GM12878 (cell line): ENCODE measurements around the gene MKNK1. TPM values are rescaled to one million over a fixed set of nuclear protein-coding genes. Genes with fewer than 3 reads are reported as not detected.

Experiments used
- ATAC-seq: fragments of 200-7000 bp; cut with Tn5 transposase; 3 replicates; pipeline ENCODE4 v1.9.1; 2020; ENCODE audit warnings: mild to moderate bottlenecking, moderate library complexity
- BruUV-seq: library from RNA; stranded (reverse); fragments of 400-500 nt; replicated peaks from 2 replicates; lab custom pipeline; 2021; lab: Mats Ljungman, UMichigan
- CTCF ChIA-PET: fragments of 300-600 bp; sonication (Branson Sonifier 250); formaldehyde crosslinking; extraction: SDS; loops from one replicate; lab custom pipeline; 2021; ENCODE audit warnings: inconsistent platforms; lab: Yijun Ruan, JAX
- POLR2A ChIA-PET: fragments of 350-600 bp; formaldehyde crosslinking; extraction: SDS; loops from one replicate; lab custom pipeline; 2021; ENCODE audit warnings: inconsistent platforms; lab: Charles Lee
- RAD21 ChIA-PET: fragments of 300-600 bp; sonication (Branson Sonifier 250); formaldehyde crosslinking; loops from one replicate; lab custom pipeline; 2023; ENCODE audit warnings: antibody characterized with exemption; ENCODE audit not compliant: unreplicated experiment; lab: Charles Lee
- SMC1A ChIA-PET: fragments of 300-600 bp; sonication (Branson Sonifier 250); formaldehyde crosslinking; loops from one replicate; lab custom pipeline; 2023; ENCODE audit not compliant: unreplicated experiment, uncharacterized antibody; lab: Charles Lee
- DNase-seq: peaks from one replicate; pipeline ENCODE4 v3.0.0-alpha.2; 2011; ENCODE audit warnings: low read depth, low spot score
- FAIRE-seq: peaks from 3 replicates; lab custom pipeline; 2011; peaks lifted over from hg19 to GRCh38; lab: Jason Lieb, UNC
- H2AFZ ChIP-seq: 2 replicates; pipeline ENCODE4 v1.6.0; 2011; ENCODE audit warnings: low read depth, low read length, control low read depth; ENCODE audit not compliant: control insufficient read depth
- H3K27ac ChIP-seq: 2 replicates; pipeline ENCODE4 v1.5.1; 2011; ENCODE audit warnings: control low read depth; ENCODE audit not compliant: control insufficient read depth, insufficient read depth
- H3K27me3 ChIP-seq, 2 experiments: replicated peaks in 1 of 2; 2 replicates each; pipeline versions ENCODE4 v1.6.0 to v1.6.1; 2011; ENCODE audit warnings: low read length in 1 of 2; ENCODE audit not compliant: control insufficient read depth in 2 of 2, insufficient read depth in 2 of 2
- H3K36me3 ChIP-seq, 2 experiments: 2 replicates each; pipeline ENCODE4 v1.5.1; 2011; ENCODE audit warnings: low read length in 1 of 2; ENCODE audit not compliant: control insufficient read depth in 2 of 2, insufficient read depth in 2 of 2
- H3K4me1 ChIP-seq: 2 replicates; pipeline ENCODE4 v1.6.1; 2011; ENCODE audit warnings: mild to moderate bottlenecking, low read length, moderate library complexity, mixed read lengths; ENCODE audit not compliant: control insufficient read depth, insufficient read depth
- H3K4me2 ChIP-seq: 2 replicates; pipeline ENCODE4 v1.6.0; 2011; ENCODE audit warnings: control low read depth; ENCODE audit not compliant: control insufficient read depth, insufficient read depth
- H3K4me3 ChIP-seq: fragments of 200-600 bp; sonication (generic); 2 replicates; pipeline ENCODE4 v1.5.1; 2016
- H3K79me2 ChIP-seq: 2 replicates; pipeline ENCODE4 v1.6.0; 2011; ENCODE audit warnings: low read length; ENCODE audit not compliant: control insufficient read depth, insufficient read depth
- H3K9ac ChIP-seq: 2 replicates; pipeline ENCODE4 v1.8.0; 2011; ENCODE audit warnings: low read length, control low read depth, mixed read lengths; ENCODE audit not compliant: control insufficient read depth, insufficient read depth
- H3K9me3 ChIP-seq: replicated peaks from 3 replicates; pipeline ENCODE4 v1.5.1; 2011; ENCODE audit warnings: mild to moderate bottlenecking, low read length; ENCODE audit not compliant: control insufficient read depth, insufficient read depth
- H4K20me1 ChIP-seq: 2 replicates; pipeline ENCODE4 v1.6.0; 2011; ENCODE audit not compliant: control insufficient read depth, insufficient read depth
- BCL11A ChIP-seq: IDR thresholded peaks from 2 replicates; pipeline ENCODE4 v1.6.1; 2011; ENCODE audit warnings: low read depth, low read length
- BRCA1 ChIP-seq: IDR thresholded peaks from 2 replicates; pipeline ENCODE4 v1.6.1; 2011; ENCODE audit warnings: low read depth, low read length, improper control_type of control experiment
- CHD1 ChIP-seq: IDR thresholded peaks from 2 replicates; pipeline ENCODE4 v1.6.1; 2012; ENCODE audit warnings: low read depth, low read length, improper control_type of control experiment
- EZH2 ChIP-seq: IDR thresholded peaks from 2 replicates; pipeline ENCODE4 v1.6.1; 2012; ENCODE audit warnings: low read depth, mild to moderate bottlenecking, control low read depth, inconsistent platforms, low read length, borderline replicate concordance; ENCODE audit not compliant: control insufficient read depth
- HDAC6 ChIP-seq: fragments of 200-600 bp; sonication (generic); IDR thresholded peaks from one replicate; pipeline ENCODE4 v1.8.0; 2017; ENCODE audit warnings: antibody characterized with exemption; ENCODE audit not compliant: unreplicated experiment
- NFXL1 ChIP-seq: fragments of 450-650 bp; IDR thresholded peaks from 2 replicates; pipeline ENCODE4 v1.6.1; 2017; ENCODE audit warnings: antibody characterized with exemption, mild to moderate bottlenecking, borderline replicate concordance
- PAX5 ChIP-seq: IDR thresholded peaks from 2 replicates; pipeline ENCODE4 v1.6.1; 2011; ENCODE audit warnings: low read depth, low read length, borderline replicate concordance
- TCF7 ChIP-seq: IDR thresholded peaks from 2 replicates; pipeline ENCODE4 v1.6.1; 2014; ENCODE audit warnings: antibody characterized with exemption, borderline replicate concordance
- ZBED1 ChIP-seq: IDR thresholded peaks from 2 replicates; pipeline ENCODE4 v1.6.1; 2016; ENCODE audit warnings: borderline replicate concordance
- whole genome bisulfite sequencing: methylation state at CpG from one replicate; pipeline ENCODE4 v1.1.6; 2016; ENCODE audit warnings: low lambda C conversion rate; ENCODE audit not compliant: insufficient replicate concordance, insufficient coverage; ENCODE audit errors: missing lambda C conversion rate; 5-methylcytosine and 5-hydroxymethylcytosine counted together
- in situ Hi-C: fragments of 300-500 bp; cut with MboI; formaldehyde crosslinking; loops from 9 replicates; pipeline ENCODE4 v1.14.3; 2018; ENCODE audit warnings: mixed read lengths
- intact Hi-C: fragments of 100-400 bp; cut with micrococcal nuclease; formaldehyde crosslinking; loops from one replicate; pipeline ENCODE4 v1.14.2; 2022; ENCODE audit not compliant: unreplicated experiment
- polyA plus RNA-seq, 11 experiments: library from polyadenylated mRNA; depleted of rRNA in 4 of 11; unstranded in 6 of 11; stranded (reverse) in 5 of 11; fragments of >200 nt; fragmentation: Nextera tagmentation in 4 of 11; fragmentation: Illumina TruSeq in 1 of 11; extraction: Ambion mirVana in 4 of 11; extraction: Trizol in 1 of 11; gene quantifications; 1 replicate in 1 of 11; 2 replicates in 10 of 11; pipeline versions ENCODE4 v1.2.1 to v1.2.3, GENCODE V29; 2011 to 2016; ENCODE audit warnings: inconsistent platforms in 2 of 11, missing spikeins in 2 of 11, low read depth in 1 of 11
- total RNA-seq, 4 experiments: library from RNA; depleted of rRNA in 3 of 4; stranded (reverse); fragments of >200 nt in 3 of 4; fragmentation: Illumina TruSeq in 1 of 4; extraction: Trizol in 1 of 4; gene quantifications; 2 replicates each; pipeline versions ENCODE4 v1.2.1 to v1.2.3, GENCODE V29; 2013 to 2021
- TF ChIP-seq, protein P1 (sequence below): fragments of 450-650 bp; IDR thresholded peaks from 2 replicates; pipeline ENCODE4 v1.6.1; 2017; ENCODE audit warnings: mild to moderate bottlenecking

Gene MKNK1
- total and polyA plus RNA-seq, 10 of the 15 experiments (the other 5 are each of a cell fraction or from before 2014, with no cell fraction given): 13.7 to 29.9 (median 26.5) TPM

DNA sequence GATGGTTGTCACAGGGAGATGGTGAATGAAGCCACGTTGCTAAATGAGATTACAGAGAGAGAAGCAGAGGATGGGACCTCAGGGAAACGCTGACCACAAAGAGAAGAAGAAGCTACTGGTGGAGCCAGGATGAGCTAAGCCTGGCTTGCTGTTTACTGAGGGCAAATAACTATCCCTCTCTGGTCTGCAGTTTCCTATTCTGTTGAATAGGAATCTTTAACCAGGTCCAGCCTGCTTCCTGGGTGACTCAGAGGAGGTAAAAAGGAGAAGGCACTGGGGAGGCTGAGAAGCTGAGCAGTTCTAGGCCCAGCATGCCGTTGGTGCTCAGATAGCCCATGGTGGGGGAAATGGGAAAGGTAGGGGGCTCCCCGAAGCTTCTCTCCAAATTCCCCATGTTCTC, 84.9 kb downstream of the MKNK1 start:
- no peak for DNase-seq
- WGBS: 16% methylated on average over 4 of the region's 4 CpGs
- Histone ChIP-seq H3K4me2 (no peak overlapping the region), H3K27me3 (no peaks in the 10 kb centered on the region; a peak in 1 of 4 replicates), H3K27ac (no peak overlapping the region), H4K20me1 (no peaks in the 10 kb centered on the region), H3K9ac (no peak overlapping the region), H3K36me3 (no peaks in the 10 kb centered on the region), H3K4me1 (peaks cover 12% of the 10 kb centered on the region), H3K4me3 (no peak overlapping the region), H2AFZ (no peak overlapping the region), H3K79me2 (no peaks in the 10 kb centered on the region), H3K9me3 (no peaks in the 10 kb centered on the region)
- RAD21 ChIA-PET: interaction anchor here (0.5 kb wide), 1 partner anchor 39 kb away, joined by 3 read pairs; no protein-coding TSS in a partner anchor
- SMC1A ChIA-PET: no interaction called here
- no TSS peak for BruUV-seq
- no peak for FAIRE-seq
- CTCF ChIA-PET: interaction anchor here (1.7 to 2.3 kb wide), 2 partner anchors 8 to 9 kb away, joined by 3 to 7 read pairs; no protein-coding TSS in a partner anchor
- in situ Hi-C loops (no loop called here), intact Hi-C loops (no loop called here)
- POLR2A ChIA-PET: no interaction called here
- TF ChIP-seq HDAC6: no peak
- TF ChIP-seq NFXL1: no peak
- no peak for TF ChIP-seq EZH2
- no peak for TF ChIP-seq TCF7
- TF ChIP-seq BCL11A: no peak
- TF ChIP-seq ZBED1: no peak
- no peak for TF ChIP-seq BRCA1
- no peak for TF ChIP-seq PAX5
- TF ChIP-seq CHD1: no peak
- TF ChIP-seq, protein P1, sequence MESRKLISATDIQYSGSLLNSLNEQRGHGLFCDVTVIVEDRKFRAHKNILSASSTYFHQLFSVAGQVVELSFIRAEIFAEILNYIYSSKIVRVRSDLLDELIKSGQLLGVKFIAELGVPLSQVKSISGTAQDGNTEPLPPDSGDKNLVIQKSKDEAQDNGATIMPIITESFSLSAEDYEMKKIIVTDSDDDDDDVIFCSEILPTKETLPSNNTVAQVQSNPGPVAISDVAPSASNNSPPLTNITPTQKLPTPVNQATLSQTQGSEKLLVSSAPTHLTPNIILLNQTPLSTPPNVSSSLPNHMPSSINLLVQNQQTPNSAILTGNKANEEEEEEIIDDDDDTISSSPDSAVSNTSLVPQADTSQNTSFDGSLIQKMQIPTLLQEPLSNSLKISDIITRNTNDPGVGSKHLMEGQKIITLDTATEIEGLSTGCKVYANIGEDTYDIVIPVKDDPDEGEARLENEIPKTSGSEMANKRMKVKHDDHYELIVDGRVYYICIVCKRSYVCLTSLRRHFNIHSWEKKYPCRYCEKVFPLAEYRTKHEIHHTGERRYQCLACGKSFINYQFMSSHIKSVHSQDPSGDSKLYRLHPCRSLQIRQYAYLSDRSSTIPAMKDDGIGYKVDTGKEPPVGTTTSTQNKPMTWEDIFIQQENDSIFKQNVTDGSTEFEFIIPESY: no peak
- no peak for ATAC-seq
